Activated CD4-positive, alpha-beta T cell treated with anti-CD3 and anti-CD28 coated beads for 1 hour (primary cell): ENCODE measurements around the gene LGALS9C.
"Not testable (repeated sequence)": the region's sequence is repeated elsewhere in the genome, so short reads cannot be mapped to it uniquely, and the experiment has no call there.

ENCODE experiments used
- DNase-seq: peaks from one replicate; pipeline ENCODE4 v3.0.0-alpha.2; 2020

LGALS9C gene

GRCh38 chr17:18476508-18477308 lies at the start of gene LGALS9C:
Gene LGALS9C, plus strand, starts transcription at chr17:18476789. Its CDS starts 66 bp downstream, at chr17:18476855.
- not testable (repeated sequence) for DNase-seq

DNA sequence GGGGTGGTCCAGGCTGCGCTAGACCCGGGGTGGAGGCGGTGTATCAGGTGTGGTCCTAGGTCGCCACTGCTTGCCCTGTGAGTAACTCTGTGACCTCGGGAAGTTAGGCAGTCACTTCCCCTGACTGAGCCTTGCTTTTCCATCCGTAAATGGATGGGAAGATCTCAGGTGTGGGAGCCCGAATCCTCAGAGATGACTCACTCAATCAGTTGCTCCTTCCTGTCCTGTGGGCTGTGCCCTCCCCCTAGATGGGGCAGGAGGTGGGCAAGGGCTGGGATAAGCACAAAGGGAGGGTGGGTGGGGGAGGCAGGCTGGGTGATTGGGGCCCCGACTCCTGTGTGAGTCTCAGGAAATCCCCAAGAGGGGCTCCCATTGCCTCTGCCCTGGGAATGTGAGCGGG lies 44.4 kb upstream of the LGALS9C start:
- not testable (repeated sequence) for DNase-seq

- DNase-seq: not testable (repeated sequence)
Measured at GRCh38 chr17:18439465-18439870, 37.1 kb upstream of the LGALS9C start.

DNA sequence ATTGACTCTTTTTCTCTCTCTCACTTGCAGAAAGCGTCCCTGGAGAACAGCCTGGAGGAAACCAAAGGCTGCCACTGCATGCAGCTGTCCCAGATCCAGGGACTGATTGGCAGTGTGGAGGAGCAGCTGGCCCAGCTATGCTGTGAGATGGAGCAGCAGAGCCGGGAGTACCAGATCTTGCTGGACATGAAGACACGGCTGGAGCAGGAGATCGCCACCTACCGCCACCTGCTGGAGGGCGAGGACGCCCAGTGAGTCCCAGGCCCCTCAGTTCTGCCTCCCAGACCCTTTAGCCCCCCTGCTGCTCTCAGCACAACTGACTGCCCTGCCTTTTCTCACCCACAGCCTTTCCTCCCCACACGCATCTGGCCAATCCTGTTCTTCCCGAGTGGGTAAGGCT lies 34.5 kb upstream of the LGALS9C start:
- DNase-seq: peak; percentile 17

DNA sequence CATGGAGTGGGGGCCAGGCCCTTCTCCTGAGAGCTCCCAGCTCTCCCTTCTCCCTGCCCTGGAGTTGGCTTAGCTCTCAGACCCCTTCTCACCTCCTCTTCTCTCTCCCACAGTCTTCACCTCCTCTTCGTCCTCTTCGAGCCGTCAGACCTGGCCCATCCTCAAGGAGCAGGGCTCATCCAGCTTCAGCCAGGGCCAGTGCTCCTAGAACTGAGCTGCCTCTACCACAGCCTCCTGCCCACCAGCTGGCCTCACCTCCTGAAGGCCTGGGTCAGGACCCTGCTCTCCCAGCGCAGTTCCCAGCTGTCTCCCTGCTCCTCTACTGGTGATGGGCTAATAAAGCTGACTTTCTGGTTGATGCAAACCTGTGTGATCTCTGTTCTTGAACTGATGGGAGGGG lies 34.1 kb upstream of the LGALS9C start:
- not testable (repeated sequence) for DNase-seq

DNA sequence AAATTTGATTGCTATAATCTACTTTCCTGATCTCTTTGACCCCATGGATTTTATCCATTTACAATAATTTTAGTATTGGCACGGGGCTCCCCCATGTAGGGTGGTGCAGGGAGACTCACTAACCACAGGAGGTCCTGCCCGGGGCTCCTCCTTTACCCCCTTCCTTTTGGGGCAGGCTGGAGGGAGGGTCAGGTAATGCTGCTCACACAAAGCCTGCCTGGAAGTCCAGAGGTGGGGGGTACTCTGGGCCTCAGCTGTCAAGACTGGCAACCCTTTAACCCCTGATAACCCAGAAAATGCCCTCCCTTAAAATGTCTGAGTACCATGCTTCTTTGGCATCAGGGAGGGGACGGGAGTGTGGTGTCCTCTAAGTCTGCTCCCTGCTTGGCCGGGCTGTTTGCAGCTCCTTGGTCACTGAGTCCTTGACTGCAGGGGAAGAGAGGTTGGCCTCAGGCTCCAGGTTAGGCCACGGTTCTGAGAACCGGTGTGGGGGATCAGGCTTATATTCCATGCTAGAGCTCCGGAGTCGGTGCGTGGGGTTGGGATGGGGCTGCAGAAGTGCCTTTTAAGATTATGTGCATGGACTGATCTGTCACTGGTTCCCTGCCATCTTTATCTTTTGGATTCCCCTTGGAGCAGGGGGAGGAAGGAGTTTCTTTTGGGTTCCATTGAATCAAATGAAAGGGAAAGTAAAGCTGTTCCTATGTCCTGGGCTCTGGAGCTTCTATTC lies 28.9 kb upstream of the LGALS9C start:
- DNase-seq: not testable (repeated sequence)

- DNase-seq: not testable (repeated sequence)
Measured at GRCh38 chr17:18448311-18448710, 28.3 kb upstream of the LGALS9C start.

- DNase-seq: not testable (repeated sequence)
Measured at GRCh38 chr17:18449833-18450232, 26.8 kb upstream of the LGALS9C start.

DNA sequence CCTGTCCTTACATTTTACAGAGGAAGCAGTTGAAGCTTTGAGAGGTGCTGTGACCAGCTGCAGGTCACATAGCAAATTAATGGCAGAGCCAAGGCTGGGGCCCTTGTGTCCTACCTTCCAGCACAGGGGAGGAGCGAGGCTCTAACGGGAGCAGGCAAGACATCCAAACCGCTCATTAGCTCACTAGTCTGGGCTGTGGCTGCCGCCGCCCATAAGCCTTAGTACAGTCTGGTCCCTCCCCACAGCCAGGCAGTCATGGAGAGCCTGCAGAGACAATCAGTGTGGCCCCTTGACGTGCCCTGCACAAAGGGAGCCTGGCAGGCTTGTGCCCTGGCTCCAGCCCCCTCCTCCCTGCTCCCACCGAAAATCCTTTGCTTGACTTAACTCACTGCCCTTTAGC lies 25.6 kb upstream of the LGALS9C start:
- DNase-seq: not testable (repeated sequence)

DNA sequence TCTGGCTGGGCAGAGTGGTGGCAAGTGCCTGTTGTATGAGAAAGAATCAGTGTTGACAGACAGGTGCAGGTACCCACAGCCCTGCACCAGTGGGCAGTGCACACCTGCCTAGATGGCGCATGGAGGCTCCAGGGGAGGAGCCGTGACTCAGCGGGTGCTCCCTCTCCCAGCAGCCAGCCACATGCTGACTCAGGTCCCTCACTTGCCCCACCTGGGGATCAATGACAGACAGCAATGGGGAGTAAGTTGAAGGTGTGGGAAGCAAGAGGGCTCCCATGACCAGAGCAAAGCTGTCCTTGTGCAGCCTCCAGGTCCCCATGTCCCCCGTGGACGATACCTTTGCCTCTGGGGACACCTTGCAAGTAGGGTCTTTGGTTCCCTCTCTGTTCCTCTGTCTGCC lies 24.6 kb upstream of the LGALS9C start:
- DNase-seq: not testable (repeated sequence)

DNA sequence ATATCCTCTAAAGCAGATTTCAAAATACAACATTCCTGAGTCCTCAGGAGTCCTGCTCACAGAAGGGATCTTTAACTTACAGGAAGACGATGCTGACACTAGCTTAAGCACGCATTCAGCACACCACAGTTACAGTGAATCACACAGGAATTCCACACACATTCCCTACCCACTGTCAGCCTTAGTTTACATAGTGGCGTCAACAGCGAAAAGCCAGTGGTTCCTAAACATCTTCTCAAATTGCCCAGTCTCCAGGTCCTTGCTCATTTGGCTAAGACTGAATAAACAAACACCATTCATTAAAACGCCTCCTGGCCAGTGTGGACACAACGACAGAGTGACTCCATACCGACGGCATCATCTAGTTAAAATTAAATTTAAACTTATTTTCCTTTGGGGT lies 17.6 kb upstream of the LGALS9C start:
- DNase-seq: not testable (repeated sequence)

DNA sequence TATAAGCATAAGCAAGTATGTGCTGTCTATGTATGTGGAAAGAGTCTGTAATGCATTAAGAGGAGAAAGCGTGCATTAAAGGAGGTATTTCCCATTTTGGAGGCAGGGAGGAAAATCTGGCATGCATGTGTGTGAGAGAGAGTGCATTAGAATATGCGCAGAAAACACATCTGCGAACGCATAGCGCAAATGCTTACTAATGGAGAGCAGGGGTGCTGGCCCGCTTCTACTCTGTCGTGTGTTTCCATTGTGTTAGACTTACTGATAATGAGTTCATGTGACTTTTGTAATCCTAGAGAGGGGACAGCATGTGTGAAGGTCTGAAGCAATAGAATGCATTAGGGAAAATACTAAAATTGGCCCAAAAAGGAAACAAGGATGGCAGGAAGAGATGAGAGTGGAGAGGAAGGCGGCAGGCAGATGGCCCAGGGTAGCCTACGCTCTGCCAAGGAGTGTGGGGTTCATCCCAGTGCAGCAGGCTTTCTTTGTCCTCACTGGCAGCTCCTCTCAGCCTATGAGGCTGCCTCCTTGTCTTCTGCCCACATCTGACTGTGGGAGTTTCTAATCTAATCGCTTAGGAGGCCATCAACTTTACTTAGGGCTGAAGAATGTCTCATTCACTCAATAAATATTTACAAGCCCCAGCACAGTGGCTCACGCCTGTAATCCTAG lies 12.6 kb upstream of the LGALS9C start:
- not testable (repeated sequence) for DNase-seq

- DNase-seq: not testable (repeated sequence)
Measured at GRCh38 chr17:18466250-18466983, 10.2 kb upstream of the LGALS9C start.

DNA sequence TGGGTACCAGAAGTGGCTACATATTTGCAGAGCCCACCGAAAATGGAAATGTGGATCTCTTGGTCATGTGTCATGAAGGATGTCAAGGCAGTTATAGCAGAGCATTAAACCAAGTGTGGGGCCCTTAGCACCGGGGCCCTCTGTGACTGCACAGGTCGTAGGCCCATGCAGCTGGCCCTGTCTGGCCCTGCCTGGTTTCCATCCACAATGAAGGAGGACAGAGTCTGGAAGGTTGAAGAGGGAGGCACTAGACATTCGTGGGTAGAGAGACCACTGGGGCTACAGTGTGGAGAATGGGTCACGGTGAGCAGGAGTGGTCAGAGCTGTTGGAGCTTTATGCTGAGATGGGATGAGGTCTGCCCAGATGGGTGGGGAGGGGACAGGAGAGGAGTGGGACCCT lies 9.6 kb upstream of the LGALS9C start:
- not testable (repeated sequence) for DNase-seq

DNA sequence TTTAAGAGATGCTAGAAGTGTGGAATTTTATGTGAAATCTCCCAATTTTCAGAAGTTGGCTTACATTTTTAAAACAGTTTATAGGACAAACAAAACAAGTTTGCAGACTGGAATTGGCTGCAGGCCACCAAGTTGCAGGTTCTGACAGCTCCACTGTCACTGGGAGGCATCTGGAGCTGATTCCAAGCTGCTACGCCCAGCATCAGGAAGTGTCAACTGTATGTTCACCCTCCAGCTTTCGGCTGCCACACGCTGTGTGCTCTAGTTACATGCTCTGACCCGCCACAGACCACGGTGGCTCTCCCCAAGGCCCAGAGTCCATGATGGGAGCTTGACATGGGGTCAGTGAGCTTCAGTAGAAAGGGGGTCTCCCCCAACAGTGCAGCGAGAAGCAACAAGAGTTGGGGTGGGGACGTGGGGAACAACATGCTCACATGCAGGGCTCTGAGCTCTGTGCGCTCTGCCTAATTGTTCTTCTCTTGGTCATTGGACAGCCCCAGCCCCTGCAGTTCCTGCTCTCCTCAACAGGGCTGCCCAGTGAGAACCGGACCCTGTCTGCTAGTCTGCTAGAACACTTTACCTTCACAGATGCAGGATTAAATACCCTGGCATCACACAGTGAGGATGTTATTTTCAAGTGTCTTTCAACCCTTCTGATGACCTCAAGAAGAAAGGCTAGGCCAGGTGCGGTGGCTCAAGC lies 8.0 kb upstream of the LGALS9C start:
- DNase-seq: not testable (repeated sequence)

DNA sequence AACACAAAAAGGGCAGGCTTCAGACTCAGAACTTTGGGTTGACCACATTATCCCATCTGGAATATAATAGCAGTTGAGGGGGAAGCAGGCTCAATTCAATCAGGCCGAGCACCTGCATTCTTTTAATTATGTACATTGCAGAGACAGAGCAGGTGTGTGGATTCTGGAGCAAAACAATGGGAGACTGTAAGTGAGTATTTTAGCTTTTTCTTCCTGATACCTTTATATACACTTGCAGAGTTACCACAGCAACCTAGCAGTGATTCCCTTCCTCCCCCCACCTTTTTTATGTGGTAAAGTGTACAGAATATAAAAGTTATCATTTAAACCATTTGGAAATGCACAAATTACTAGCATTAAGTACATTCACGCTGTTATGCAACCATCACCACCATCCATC lies 6.8 kb upstream of the LGALS9C start:
- DNase-seq: not testable (repeated sequence)

GRCh38 chr17:18470345-18470930 lies 6.2 kb upstream of the LGALS9C start:
- DNase-seq: not testable (repeated sequence)

GRCh38 chr17:18473967-18474366 lies 2.6 kb upstream of the LGALS9C start:
- DNase-seq: not testable (repeated sequence)

DNA sequence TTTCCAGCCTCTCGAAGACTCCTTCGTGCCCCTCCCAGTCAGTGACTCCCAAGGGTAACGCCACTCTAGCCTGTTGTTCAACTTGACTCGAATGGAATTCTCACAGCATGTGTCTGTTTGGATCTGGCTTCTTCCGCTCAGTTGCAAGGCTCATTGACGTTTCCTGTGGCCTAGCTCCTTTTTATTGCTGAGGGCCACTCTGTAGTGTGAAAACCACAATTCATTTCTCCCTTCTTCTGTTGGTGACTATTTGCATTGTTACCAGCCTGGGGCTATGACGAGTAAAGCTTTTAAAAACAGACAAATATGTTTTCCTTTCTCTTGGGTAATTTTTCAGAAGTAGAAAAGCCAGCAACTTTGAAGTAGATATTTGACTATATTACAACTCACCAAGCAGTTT lies 1.8 kb upstream of the LGALS9C start:
- DNase-seq: not testable (repeated sequence)

DNA sequence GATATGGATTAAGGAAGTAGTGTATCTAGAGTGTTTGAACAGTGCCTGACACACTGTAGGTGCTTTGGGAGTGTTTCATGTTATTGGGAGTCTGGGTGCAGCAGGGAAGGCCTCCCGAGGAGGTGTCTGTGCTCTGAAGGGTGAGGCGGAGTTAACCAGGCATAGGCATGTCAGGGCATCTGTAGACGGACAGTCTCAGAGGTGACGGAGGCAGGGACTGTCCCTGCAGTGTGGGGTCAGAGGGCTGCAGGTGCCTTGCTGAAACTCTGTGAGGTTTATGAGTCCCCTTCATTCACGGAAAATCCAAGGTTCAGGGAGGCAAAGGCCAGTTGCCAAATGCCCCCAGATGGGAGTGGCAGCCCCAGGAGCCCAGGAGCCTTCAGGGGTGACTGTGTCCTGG lies 778 bp downstream of the LGALS9C start:
- DNase-seq: not testable (repeated sequence)

- DNase-seq: not testable (repeated sequence)
Measured at GRCh38 chr17:18478362-18478761, 1.8 kb downstream of the LGALS9C start.
